Stomach (tissue), 9 donors: Measurements from ENCODE around the gene CIB1. TPM values are rescaled to one million over a fixed set of nuclear protein-coding genes. Genes with fewer than 3 reads are reported as not detected.
A peak's percentile ranks its signal among the peaks of the same experiment; 100 is the strongest.

Experiments
- DNase-seq, 2 donors: peaks; one replicate each; pipeline versions ENCODE4 v3.0.0 to v3.0.0-alpha.2; 2013 to 2019
- H3K27ac ChIP-seq, 5 donors: fragments of 200-600 bp in 4 of 5; sonication (generic) in 4 of 5; one replicate each; pipeline ENCODE4 v1.5.1; 2013 to 2019; ENCODE audit warnings: mild to moderate bottlenecking in 1 of 5, moderate library complexity in 1 of 5
- H3K27me3 ChIP-seq, 3 donors: fragments of 200-600 bp; sonication (generic); one replicate each; pipeline ENCODE4 v1.5.1; 2017 to 2019; ENCODE audit warnings: mixed run types in 1 of 3
- H3K36me3 ChIP-seq, 4 donors: fragments of 200-600 bp; sonication (generic); 1 replicate in 3 of 4; 2 replicates in 1 of 4; pipeline ENCODE4 v1.5.1; 2016 to 2019
- H3K4me1 ChIP-seq, 4 donors: fragments of 200-600 bp; sonication (generic); one replicate each; pipeline ENCODE4 v1.5.1; 2016 to 2019
- H3K4me3 ChIP-seq, 4 donors: fragments of 200-600 bp; sonication (generic) in 3 of 4; one replicate each; pipeline ENCODE4 v1.5.1; 2016 to 2019; ENCODE audit warnings: mild to moderate bottlenecking in 1 of 4
- H3K9me3 ChIP-seq, 4 donors: fragments of 200-600 bp; sonication (generic); one replicate each; pipeline ENCODE4 v1.5.1; 2016 to 2019
- EP300 ChIP-seq: sonication (generic); formaldehyde crosslinking; IDR thresholded peaks from one replicate; pipeline ENCODE4 v1.6.1; 2017; ENCODE audit warnings: antibody characterized with exemption
- POLR2A ChIP-seq, 4 donors: fragments of 450-650 bp; IDR thresholded peaks; one replicate each; pipeline ENCODE4 v1.6.1; 2016; ENCODE audit warnings: antibody characterized with exemption in 4 of 4, control low read depth in 2 of 4, mild to moderate bottlenecking in 1 of 4, moderate library complexity in 1 of 4
- POLR2AphosphoS5 ChIP-seq, 3 donors: sonication (generic); formaldehyde crosslinking; IDR thresholded peaks; one replicate each; pipeline ENCODE4 v1.6.1; 2016; ENCODE audit warnings: antibody characterized with exemption in 3 of 3
- WGBS, 5 donors: extraction: QIAGEN DNeasy Blood & Tissue Kit in 3 of 5; methylation state at CpG; one replicate each; pipeline versions ENCODE4 v1.1.5 to v1.1.7; 2013 to 2018; 5-methylcytosine and 5-hydroxymethylcytosine counted together
- intact Hi-C: fragments of 100-400 bp; cut with DNase I; formaldehyde crosslinking; loops from one replicate; pipeline ENCODE4 v1.15.1; 2023; ENCODE audit warnings: low total_unique reads
- polyA plus RNA-seq, 3 donors: library from polyadenylated mRNA; stranded (reverse); fragments of 200-250 nt; gene quantifications; one replicate each; pipeline ENCODE4 v1.2.3, GENCODE V29; 2013
- small RNA-seq, 4 donors: library from RNA; depleted of rRNA; stranded (forward); fragments of <200 nt; gene quantifications; one replicate each; pipeline ENCODE3, GENCODE V24; 2016
- total RNA-seq, 5 donors: library from RNA; depleted of rRNA; stranded (reverse); fragments of >200 nt; gene quantifications; one replicate each; pipeline versions ENCODE4 v1.1.0 to v1.2.3, GENCODE V29; 2014 to 2016
- TF ChIP-seq, protein P1 (sequence below), 7 experiments: fragments of 450-650 bp in 4 of 7; fragments of 200-600 bp in 3 of 7; sonication (generic) in 3 of 7; IDR thresholded peaks; one replicate each; pipeline ENCODE4 v1.5.1; 2016 to 2019; ENCODE audit warnings: antibody characterized with exemption in 7 of 7, control low read depth in 2 of 7, mild to moderate bottlenecking in 1 of 7
- donor health status: healthy with polysubstance abuse.
- donor health status: Bipolar disorder and iron deficiency.
- donor health status: healthy.

Gene CIB1
- total and polyA plus RNA-seq, 8 donors, result 27.4 to 206 (median 95.5) TPM

DNA sequence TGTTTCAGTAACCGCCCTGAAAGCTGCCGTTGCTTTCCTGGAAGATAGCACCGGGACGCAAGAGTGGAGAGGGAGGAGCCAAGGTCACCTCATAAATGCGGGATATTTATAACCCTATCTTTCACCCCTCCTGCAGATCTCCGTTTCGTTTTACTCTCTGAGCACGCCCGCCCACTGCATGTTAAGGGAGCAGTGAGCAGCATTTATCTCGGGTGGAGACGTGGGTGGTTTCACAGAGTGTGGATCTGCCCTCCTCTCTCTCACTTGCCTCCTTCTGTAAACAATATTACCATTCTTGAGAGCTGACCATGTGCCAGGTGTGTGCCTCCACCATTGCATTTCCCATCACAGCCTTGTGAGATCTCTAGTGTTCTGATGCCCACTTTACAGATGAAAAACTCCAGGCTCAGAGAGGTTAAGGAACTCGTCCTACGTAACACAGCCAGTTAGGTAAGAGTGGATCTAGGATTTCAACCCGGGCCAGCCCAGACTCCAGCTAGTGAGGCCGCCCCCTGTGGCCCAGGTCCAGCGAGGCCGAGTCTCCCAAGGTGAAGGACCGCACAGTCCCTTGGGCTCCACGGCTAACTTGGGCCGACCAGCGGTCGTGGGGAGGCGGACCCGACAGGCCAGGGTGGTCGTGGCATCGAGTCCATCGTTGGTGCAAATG is 49.5 kb downstream of the CIB1 start:
- Histone ChIP-seq H3K27me3 (no peaks in the 10 kb centered on the region), H3K27ac (peak overlapping the region; percentile 93 to 98 (median 96)), H3K9me3 (no peaks in the 10 kb centered on the region), H3K36me3 (no peaks in the 10 kb centered on the region), H3K4me3 (peak overlapping the region; percentile 68 to 78 (median 76)), H3K4me1 (peaks cover 18 to 63% (median 43%) of the 10 kb centered on the region in 4 donors)
- 6 to 14% (median 10%) methylated on average over 14 to 27 of the region's 27 CpGs for WGBS, 5 donors
- no peak for TF ChIP-seq POLR2A (IDR thresholded peaks at IDR 0.05)
- TF ChIP-seq, protein P1, sequence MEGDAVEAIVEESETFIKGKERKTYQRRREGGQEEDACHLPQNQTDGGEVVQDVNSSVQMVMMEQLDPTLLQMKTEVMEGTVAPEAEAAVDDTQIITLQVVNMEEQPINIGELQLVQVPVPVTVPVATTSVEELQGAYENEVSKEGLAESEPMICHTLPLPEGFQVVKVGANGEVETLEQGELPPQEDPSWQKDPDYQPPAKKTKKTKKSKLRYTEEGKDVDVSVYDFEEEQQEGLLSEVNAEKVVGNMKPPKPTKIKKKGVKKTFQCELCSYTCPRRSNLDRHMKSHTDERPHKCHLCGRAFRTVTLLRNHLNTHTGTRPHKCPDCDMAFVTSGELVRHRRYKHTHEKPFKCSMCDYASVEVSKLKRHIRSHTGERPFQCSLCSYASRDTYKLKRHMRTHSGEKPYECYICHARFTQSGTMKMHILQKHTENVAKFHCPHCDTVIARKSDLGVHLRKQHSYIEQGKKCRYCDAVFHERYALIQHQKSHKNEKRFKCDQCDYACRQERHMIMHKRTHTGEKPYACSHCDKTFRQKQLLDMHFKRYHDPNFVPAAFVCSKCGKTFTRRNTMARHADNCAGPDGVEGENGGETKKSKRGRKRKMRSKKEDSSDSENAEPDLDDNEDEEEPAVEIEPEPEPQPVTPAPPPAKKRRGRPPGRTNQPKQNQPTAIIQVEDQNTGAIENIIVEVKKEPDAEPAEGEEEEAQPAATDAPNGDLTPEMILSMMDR (IDR thresholded peaks at IDR 0.05), result no peak
- TF ChIP-seq EP300, result peak; percentile 92
- peak; percentile 57 to 94 (median 84) for TF ChIP-seq POLR2AphosphoS5 (IDR thresholded peaks at IDR 0.05)
- intact Hi-C loops, result no loop called here
- peak; percentile 91 to 92 for DNase-seq

DNA sequence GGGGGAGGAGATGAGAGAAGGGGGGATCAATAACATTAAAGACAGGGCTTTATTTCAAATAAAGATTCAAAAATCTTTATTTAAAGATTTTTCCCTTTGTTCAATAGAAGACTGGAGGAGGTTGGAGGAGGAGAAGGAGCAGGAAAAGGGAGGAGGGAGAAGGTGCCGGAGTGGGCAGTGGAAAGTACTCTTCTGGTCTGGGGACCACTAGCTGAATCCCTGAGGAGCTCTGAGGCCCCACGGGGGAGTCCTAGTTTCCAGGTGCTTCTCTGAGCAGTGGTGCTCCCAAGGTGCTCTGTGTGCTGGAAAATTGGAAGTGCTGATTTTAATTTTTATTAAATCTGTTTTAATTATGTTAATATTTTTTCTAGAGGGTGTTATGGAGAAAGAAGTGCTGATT is 52.0 kb downstream of the CIB1 start:
- intact Hi-C loops, result no loop called here
- TF ChIP-seq, protein P1 (IDR thresholded peaks at IDR 0.05), result no peak
- TF ChIP-seq POLR2AphosphoS5 (IDR thresholded peaks at IDR 0.05) (no peak), POLR2A (IDR thresholded peaks at IDR 0.05) (no peak), EP300 (no peak)
- Histone ChIP-seq H3K4me1 (peaks cover 15 to 38% (median 28%) of the 10 kb centered on the region in 4 donors), H3K9me3 (no peaks in the 10 kb centered on the region), H3K27me3 (no peaks in the 10 kb centered on the region), H3K27ac (peak overlapping the region in 2 of 5 donors; percentile 17 to 97), H3K36me3 (no peaks in the 10 kb centered on the region), H3K4me3 (no peak overlapping the region)
- DNase-seq, result no peak
- 45 to 64% (median 59%) methylated on average over 2 of the region's 2 CpGs for WGBS, 5 donors

Small RNA genes lying within 50 kb of the gene (small RNA-seq; reads per million reads assigned to genes)
- gene AC091167.3, result 0 reads per million in 4 donors

Other genes starting within 250 kb of the CIB1 start
- gene ZNF710, start 232.6 kb downstream of the CIB1 start, total RNA-seq, result 10 to 100 TPM in 4 of 5 donors, 1 to 10 TPM in 1; 7.9 to 35.3 (median 15.2) TPM
- 10 to 100 TPM; 15.6 to 21.1 (median 16.6) TPM for gene ZNF710, start 232.6 kb downstream of the CIB1 start, polyA plus RNA-seq
- gene IDH2, start 131.5 kb downstream of the CIB1 start, total RNA-seq, result 100 to 1,000 TPM in 3 of 5 donors, 10 to 100 TPM in 2; 12.3 to 186 (median 125) TPM
- 100 to 1,000 TPM; 109 to 149 (median 109) TPM for gene IDH2, start 131.5 kb downstream of the CIB1 start, polyA plus RNA-seq
- 100 to 1,000 TPM in 1 of 5 donors, 10 to 100 TPM in 4; 37.9 to 199 (median 54.0) TPM for gene SEMA4B, start 32.6 kb downstream of the CIB1 start, total RNA-seq
- gene SEMA4B, start 32.6 kb downstream of the CIB1 start, polyA plus RNA-seq, result 10 to 100 TPM; 11.3 to 81.4 (median 17.2) TPM
- 10 to 100 TPM in 1 of 5 donors, 1 to 10 TPM in 2, under 1 TPM in 1, not detected in 1; under 0.01 to 26.6 (median 5.9) TPM for gene GDPGP1, start 268 bp upstream of the CIB1 start, total RNA-seq
- 1 to 10 TPM in 2 of 3 donors, under 1 TPM in 1; 0.92 to 3.2 (median 2.4) TPM for gene GDPGP1, start 268 bp upstream of the CIB1 start, polyA plus RNA-seq
- not detected for gene TTLL13, start 15.6 kb upstream of the CIB1 start, total RNA-seq
- under 1 TPM in 1 of 3 donors, not detected in 2; 0.10 TPM for gene TTLL13, start 15.6 kb upstream of the CIB1 start, polyA plus RNA-seq
- gene NGRN, start 31.7 kb upstream of the CIB1 start, total RNA-seq, result 10 to 100 TPM; 24.0 to 97.4 (median 61.3) TPM
- gene NGRN, start 31.7 kb upstream of the CIB1 start, polyA plus RNA-seq, result 10 to 100 TPM; 51.1 to 70.3 (median 55.3) TPM
- gene ZNF774, start 118.3 kb upstream of the CIB1 start, total RNA-seq, result 1 to 10 TPM in 4 of 5 donors, under 1 TPM in 1; 0.58 to 7.1 (median 2.9) TPM
- 1 to 10 TPM in 2 of 3 donors, under 1 TPM in 1; 0.93 to 2.0 (median 1.2) TPM for gene ZNF774, start 118.3 kb upstream of the CIB1 start, polyA plus RNA-seq
- gene IQGAP1, start 154.3 kb upstream of the CIB1 start, total RNA-seq, result 100 to 1,000 TPM in 3 of 5 donors, 10 to 100 TPM in 2; 74.1 to 222 (median 160) TPM
- 10 to 100 TPM; 22.3 to 64.5 (median 43.7) TPM for gene IQGAP1, start 154.3 kb upstream of the CIB1 start, polyA plus RNA-seq